HepG2 (cell line): ENCODE results near the gene STX10. TPM values are rescaled to one million over a fixed set of nuclear protein-coding genes. Genes with fewer than 3 reads are reported as not detected.

ENCODE experiments used
- AKAP8 ChIP-seq: sonication (generic); formaldehyde crosslinking; IDR thresholded peaks from 2 replicates; pipeline ENCODE4 v1.5.1; 2020; ENCODE audit warnings: mild to moderate bottlenecking, missing genetic modification reagents
- ARHGAP35 ChIP-seq: sonication (generic); formaldehyde crosslinking; IDR thresholded peaks from 2 replicates; pipeline ENCODE4 v1.9.0; 2022; ENCODE audit warnings: mild to moderate bottlenecking, inconsistent platforms, moderate library complexity, missing genetic modification reagents, borderline replicate concordance
- ARID2 ChIP-seq: sonication (generic); formaldehyde crosslinking; IDR thresholded peaks from 2 replicates; pipeline ENCODE4 v1.8.1; 2022; ENCODE audit warnings: mild to moderate bottlenecking, missing genetic modification reagents, borderline replicate concordance
- CHD4 ChIP-seq: fragments of 200-600 bp; sonication (generic); IDR thresholded peaks from 2 replicates; pipeline ENCODE4 v1.7.0; 2017; ENCODE audit warnings: mild to moderate bottlenecking, low read length, borderline replicate concordance
- JARID2 ChIP-seq: sonication (generic); formaldehyde crosslinking; IDR thresholded peaks from 2 replicates; pipeline ENCODE4 v1.8.1; 2023; ENCODE audit warnings: missing genetic modification reagents, inconsistent platforms; ENCODE audit not compliant: insufficient replicate concordance
- KDM3A ChIP-seq: IDR thresholded peaks from 2 replicates; pipeline ENCODE4 v1.6.1; 2018; ENCODE audit warnings: low read depth, missing compliant biosample characterization
- KLF13 ChIP-seq: sonication (generic); formaldehyde crosslinking; IDR thresholded peaks from 2 replicates; pipeline ENCODE4 v1.4.0; 2020; ENCODE audit warnings: mild to moderate bottlenecking, missing genetic modification reagents
- MAZ ChIP-seq, 2 experiments: sonication (generic) in 1 of 2; formaldehyde crosslinking in 1 of 2; IDR thresholded peaks; 2 replicates each; pipeline versions ENCODE4 v1.5.0 to v1.6.1; 2012 to 2020; ENCODE audit warnings: low read depth in 2 of 2, mild to moderate bottlenecking in 2 of 2, borderline replicate concordance in 1 of 2, improper control_type of control experiment in 1 of 2, low read length in 1 of 2, missing genetic modification reagents in 1 of 2, moderate library complexity in 1 of 2
- MTA1 ChIP-seq: sonication (generic); formaldehyde crosslinking; IDR thresholded peaks from 2 replicates; pipeline ENCODE4 v1.4.0; 2020; ENCODE audit warnings: missing genetic modification reagents, mild to moderate bottlenecking, borderline replicate concordance
- NR2F1 ChIP-seq, 2 experiments: fragments of 450-650 bp in 1 of 2; formaldehyde crosslinking in 1 of 2; IDR thresholded peaks; 2 replicates each; pipeline versions ENCODE4 v1.5.0 to v1.6.1; 2016 to 2020; ENCODE audit warnings: mild to moderate bottlenecking in 1 of 2, missing compliant biosample characterization in 1 of 2, missing genetic modification reagents in 1 of 2, moderate library complexity in 1 of 2
- NR2F2 ChIP-seq: IDR thresholded peaks from 2 replicates; pipeline ENCODE4 v1.6.1; 2012; ENCODE audit warnings: low read depth, inconsistent platforms, borderline replicate concordance
- RAD21 ChIP-seq: fragments of 450-650 bp; formaldehyde crosslinking; IDR thresholded peaks from 2 replicates; pipeline ENCODE4 v1.5.0; 2020; ENCODE audit warnings: mild to moderate bottlenecking
- ZC3H13 ChIP-seq: sonication (generic); formaldehyde crosslinking; IDR thresholded peaks from 2 replicates; pipeline ENCODE4 v1.8.1; 2023; ENCODE audit warnings: mild to moderate bottlenecking, missing genetic modification reagents, moderate library complexity
- ZNF180 ChIP-seq: sonication (generic); formaldehyde crosslinking; IDR thresholded peaks from 2 replicates; pipeline ENCODE4 v1.4.0; 2020; ENCODE audit warnings: low read depth, missing genetic modification reagents, borderline replicate concordance
- ZNF709 ChIP-seq: sonication (generic); formaldehyde crosslinking; IDR thresholded peaks from 2 replicates; pipeline ENCODE4 v1.5.0; 2020; ENCODE audit warnings: mild to moderate bottlenecking, missing genetic modification reagents
- polyA plus RNA-seq, 8 experiments: library from polyadenylated mRNA; depleted of rRNA in 3 of 8; stranded (reverse) in 7 of 8; unstranded in 1 of 8; fragments of >200 nt; fragmentation: Illumina TruSeq in 4 of 8; extraction: Trizol in 4 of 8; gene quantifications; 2 replicates each; pipeline versions ENCODE4 v1.2.1 to v1.2.3, GENCODE V29; 2011 to 2016; ENCODE audit warnings: low read depth in 4 of 8, missing spikeins in 1 of 8, mixed read lengths in 1 of 8; ENCODE audit not compliant: insufficient read depth in 1 of 8
- total RNA-seq, 5 experiments: library from RNA; depleted of rRNA; stranded (reverse); fragments of >200 nt; fragmentation: Illumina TruSeq; extraction: Trizol; gene quantifications; 2 replicates each; pipeline ENCODE4 v1.2.3, GENCODE V29; 2016; ENCODE audit warnings: low read depth in 1 of 5
- TF ChIP-seq, protein P1 (sequence below): IDR thresholded peaks from 2 replicates; pipeline ENCODE4 v1.6.1; 2016; ENCODE audit warnings: low read depth, borderline replicate concordance
- TF ChIP-seq, protein P2 (sequence below): sonication (generic); formaldehyde crosslinking; IDR thresholded peaks from 2 replicates; pipeline ENCODE4 v1.5.1; 2020; ENCODE audit warnings: mild to moderate bottlenecking, missing genetic modification reagents, moderate library complexity
- TF ChIP-seq, protein P3 (sequence below): IDR thresholded peaks from 2 replicates; pipeline ENCODE4 v1.6.1; 2016; ENCODE audit warnings: low read depth
- TF ChIP-seq, protein P4 (sequence below): sonication (generic); formaldehyde crosslinking; IDR thresholded peaks from 2 replicates; pipeline ENCODE4 v1.4.0; 2020; ENCODE audit warnings: mild to moderate bottlenecking, missing genetic modification reagents

STX10 gene
- total and polyA plus RNA-seq, 2 of the 13 experiments (the other 11 are each of a cell fraction or from before 2014, with no cell fraction given): 47.9 to 66.4 TPM

DNA sequence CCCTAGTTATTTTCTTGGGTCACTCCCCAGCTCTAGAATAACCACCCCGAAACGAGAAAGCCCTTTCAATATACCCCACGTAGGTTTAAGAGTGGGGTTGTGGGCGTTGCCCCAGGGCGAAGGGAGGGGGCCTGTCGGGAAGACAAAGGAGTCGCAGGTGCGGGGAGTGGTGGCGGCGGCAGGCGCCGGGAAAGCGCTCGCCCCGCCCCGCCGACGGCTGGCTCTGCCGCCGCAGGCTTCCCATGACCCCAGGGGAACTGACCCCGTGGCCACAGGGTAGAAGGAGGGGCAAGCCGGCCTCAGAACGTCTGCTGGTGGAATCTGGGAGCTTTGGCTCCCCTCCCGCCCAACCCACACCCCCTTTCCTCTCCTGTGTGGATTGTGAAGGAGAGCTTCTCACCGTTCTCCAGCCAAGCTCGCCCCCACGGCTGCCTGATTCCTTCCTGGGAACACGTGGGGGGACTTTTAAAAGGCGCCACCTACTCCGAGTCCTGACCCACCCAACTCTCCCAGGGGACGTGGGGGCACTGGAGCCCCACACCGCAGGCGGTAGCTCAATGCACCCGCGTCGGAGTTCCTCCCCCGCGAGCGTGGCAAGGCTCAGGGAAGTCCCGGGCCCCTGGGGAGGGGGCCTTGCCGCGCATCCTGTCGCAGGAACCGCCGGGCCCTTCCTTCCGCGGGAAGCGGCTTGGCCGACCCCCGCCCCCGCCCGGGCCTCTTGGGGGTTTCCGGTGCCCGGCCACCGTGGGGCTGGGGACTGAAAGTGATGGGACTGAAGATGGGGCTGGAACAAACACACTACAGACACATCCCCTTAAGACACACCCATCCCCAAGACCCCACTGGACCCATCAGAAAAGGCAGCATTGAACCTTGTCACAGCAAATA is 5.5 kb upstream of the STX10 start (continued):
- TF ChIP-seq NR2F1 (CRISPR knock-in tag; IDR thresholded peaks at IDR 0.05): peak; percentile 39 to 56; a peak in 3 of 4 replicates
- TF ChIP-seq JARID2: peak; percentile 36
- peak; percentile 46; the same call in 1 of the 2 replicates for TF ChIP-seq KDM3A (CRISPR knock-in tag)
- TF ChIP-seq MTA1: no peak
- peak; percentile 63; the same call in 1 of the 2 replicates for TF ChIP-seq ARHGAP35 (CRISPR knock-in tag)
- no peak for TF ChIP-seq ARID2 (CRISPR knock-in tag)
- TF ChIP-seq ZNF180: no peak
- peak; percentile 14; the same call in 1 of the 2 replicates for TF ChIP-seq CHD4
- TF ChIP-seq KLF13: no peak
- peak; percentile 82; the same call in 1 of the 2 replicates for TF ChIP-seq MAZ (IDR thresholded peaks at IDR 0.05; ENCODE audit: borderline replicate concordance, low read depth, low read length)
- no peak; the same call in 1 of the 2 replicates for TF ChIP-seq MAZ (CRISPR knock-in tag; IDR thresholded peaks at IDR 0.05; ENCODE audit: low read depth)
- TF ChIP-seq RAD21 (CRISPR knock-in tag): no peak
- TF ChIP-seq AKAP8 (CRISPR knock-in tag): peak; percentile 47; the same call in 1 of the 2 replicates
- TF ChIP-seq ZNF709: peak; percentile 60
- TF ChIP-seq, protein P1, sequence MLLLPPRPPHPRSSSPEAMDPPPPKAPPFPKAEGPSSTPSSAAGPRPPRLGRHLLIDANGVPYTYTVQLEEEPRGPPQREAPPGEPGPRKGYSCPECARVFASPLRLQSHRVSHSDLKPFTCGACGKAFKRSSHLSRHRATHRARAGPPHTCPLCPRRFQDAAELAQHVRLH (CRISPR knock-in tag): peak; percentile 62; the same call in 1 of the 2 replicates
- TF ChIP-seq, protein P2, sequence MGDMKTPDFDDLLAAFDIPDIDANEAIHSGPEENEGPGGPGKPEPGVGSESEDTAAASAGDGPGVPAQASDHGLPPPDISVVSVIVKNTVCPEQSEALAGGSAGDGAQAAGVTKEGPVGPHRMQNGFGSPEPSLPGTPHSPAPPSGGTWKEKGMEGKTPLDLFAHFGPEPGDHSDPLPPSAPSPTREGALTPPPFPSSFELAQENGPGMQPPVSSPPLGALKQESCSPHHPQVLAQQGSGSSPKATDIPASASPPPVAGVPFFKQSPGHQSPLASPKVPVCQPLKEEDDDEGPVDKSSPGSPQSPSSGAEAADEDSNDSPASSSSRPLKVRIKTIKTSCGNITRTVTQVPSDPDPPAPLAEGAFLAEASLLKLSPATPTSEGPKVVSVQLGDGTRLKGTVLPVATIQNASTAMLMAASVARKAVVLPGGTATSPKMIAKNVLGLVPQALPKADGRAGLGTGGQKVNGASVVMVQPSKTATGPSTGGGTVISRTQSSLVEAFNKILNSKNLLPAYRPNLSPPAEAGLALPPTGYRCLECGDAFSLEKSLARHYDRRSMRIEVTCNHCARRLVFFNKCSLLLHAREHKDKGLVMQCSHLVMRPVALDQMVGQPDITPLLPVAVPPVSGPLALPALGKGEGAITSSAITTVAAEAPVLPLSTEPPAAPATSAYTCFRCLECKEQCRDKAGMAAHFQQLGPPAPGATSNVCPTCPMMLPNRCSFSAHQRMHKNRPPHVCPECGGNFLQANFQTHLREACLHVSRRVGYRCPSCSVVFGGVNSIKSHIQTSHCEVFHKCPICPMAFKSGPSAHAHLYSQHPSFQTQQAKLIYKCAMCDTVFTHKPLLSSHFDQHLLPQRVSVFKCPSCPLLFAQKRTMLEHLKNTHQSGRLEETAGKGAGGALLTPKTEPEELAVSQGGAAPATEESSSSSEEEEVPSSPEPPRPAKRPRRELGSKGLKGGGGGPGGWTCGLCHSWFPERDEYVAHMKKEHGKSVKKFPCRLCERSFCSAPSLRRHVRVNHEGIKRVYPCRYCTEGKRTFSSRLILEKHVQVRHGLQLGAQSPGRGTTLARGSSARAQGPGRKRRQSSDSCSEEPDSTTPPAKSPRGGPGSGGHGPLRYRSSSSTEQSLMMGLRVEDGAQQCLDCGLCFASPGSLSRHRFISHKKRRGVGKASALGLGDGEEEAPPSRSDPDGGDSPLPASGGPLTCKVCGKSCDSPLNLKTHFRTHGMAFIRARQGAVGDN: peak; percentile 81
- TF ChIP-seq, protein P3, sequence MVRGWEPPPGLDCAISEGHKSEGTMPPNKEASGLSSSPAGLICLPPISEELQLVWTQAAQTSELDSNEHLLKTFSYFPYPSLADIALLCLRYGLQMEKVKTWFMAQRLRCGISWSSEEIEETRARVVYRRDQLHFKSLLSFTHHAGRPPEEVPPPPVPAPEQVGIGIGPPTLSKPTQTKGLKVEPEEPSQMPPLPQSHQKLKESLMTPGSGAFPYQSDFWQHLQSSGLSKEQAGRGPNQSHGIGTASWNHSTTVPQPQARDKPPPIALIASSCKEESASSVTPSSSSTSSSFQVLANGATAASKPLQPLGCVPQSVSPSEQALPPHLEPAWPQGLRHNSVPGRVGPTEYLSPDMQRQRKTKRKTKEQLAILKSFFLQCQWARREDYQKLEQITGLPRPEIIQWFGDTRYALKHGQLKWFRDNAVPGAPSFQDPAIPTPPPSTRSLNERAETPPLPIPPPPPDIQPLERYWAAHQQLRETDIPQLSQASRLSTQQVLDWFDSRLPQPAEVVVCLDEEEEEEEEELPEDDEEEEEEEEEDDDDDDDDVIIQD (CRISPR knock-in tag): no peak
- TF ChIP-seq ZC3H13 (CRISPR knock-in tag): peak; percentile 94
- TF ChIP-seq NR2F2: peak; percentile 22; the same call in 1 of the 2 replicates
- TF ChIP-seq, protein P4, sequence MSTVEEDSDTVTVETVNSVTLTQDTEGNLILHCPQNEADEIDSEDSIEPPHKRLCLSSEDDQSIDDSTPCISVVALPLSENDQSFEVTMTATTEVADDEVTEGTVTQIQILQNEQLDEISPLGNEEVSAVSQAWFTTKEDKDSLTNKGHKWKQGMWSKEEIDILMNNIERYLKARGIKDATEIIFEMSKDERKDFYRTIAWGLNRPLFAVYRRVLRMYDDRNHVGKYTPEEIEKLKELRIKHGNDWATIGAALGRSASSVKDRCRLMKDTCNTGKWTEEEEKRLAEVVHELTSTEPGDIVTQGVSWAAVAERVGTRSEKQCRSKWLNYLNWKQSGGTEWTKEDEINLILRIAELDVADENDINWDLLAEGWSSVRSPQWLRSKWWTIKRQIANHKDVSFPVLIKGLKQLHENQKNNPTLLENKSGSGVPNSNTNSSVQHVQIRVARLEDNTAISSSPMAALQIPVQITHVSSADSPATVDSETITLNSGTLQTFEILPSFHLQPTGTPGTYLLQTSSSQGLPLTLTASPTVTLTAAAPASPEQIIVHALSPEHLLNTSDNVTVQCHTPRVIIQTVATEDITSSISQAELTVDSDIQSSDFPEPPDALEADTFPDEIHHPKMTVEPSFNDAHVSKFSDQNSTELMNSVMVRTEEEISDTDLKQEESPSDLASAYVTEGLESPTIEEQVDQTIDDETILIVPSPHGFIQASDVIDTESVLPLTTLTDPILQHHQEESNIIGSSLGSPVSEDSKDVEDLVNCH (CRISPR knock-in tag): no peak
